ENCODE results near the gene RTCA. TPM values are rescaled to one million over a fixed set of nuclear protein-coding genes. Genes with fewer than 3 reads are reported as not detected.
"Not testable (repeated sequence)": the region's sequence is repeated elsewhere in the genome, so short reads cannot be mapped to it uniquely, and the experiment has no call there.

RTCA gene
- total and polyA plus RNA-seq, 12 donors: 19.0 to 61.2 (median 34.0) TPM

- DNase-seq: no peak
- Histone ChIP-seq H3K36me3 (replicated peaks in 1 of 2) (peaks cover 0 to 14% of the 10 kb centered on the region in 2 donors), H3K27me3 (no peaks in the 10 kb centered on the region), H3K4me1 (replicated peaks in 1 of 2) (peaks cover 0 to 12% of the 10 kb centered on the region in 2 donors), H3K4me3 (no peak overlapping the region), H3K27ac (no peak overlapping the region), H3K9me3 (replicated peaks in 1 of 3) (no peaks in the 10 kb centered on the region)
- WGBS, 4 donors: 97 to 100% (median 98%) methylated on average over 2 of the region's 2 CpGs
- TF ChIP-seq POLR2A (IDR thresholded peaks at IDR 0.05) (no peak), CTCF (IDR thresholded peaks at IDR 0.05) (no peak)
- intact Hi-C loops (cut with DNase I): no loop called here
Measured at GRCh38 chr1:100231721-100232120, 34.3 kb upstream of the RTCA start.

GRCh38 chr1:100232156-100232555 is 33.9 kb upstream of the RTCA start:
- TF ChIP-seq POLR2A (IDR thresholded peaks at IDR 0.05) (no peak), CTCF (IDR thresholded peaks at IDR 0.05) (no peak)
- Histone ChIP-seq H3K27ac (no peak overlapping the region), H3K27me3 (no peaks in the 10 kb centered on the region), H3K4me1 (replicated peaks in 1 of 2) (peaks cover 0 to 12% of the 10 kb centered on the region in 2 donors), H3K4me3 (no peak overlapping the region), H3K36me3 (replicated peaks in 1 of 2) (peaks cover 0 to 14% of the 10 kb centered on the region in 2 donors), H3K9me3 (replicated peaks in 1 of 3) (no peaks in the 10 kb centered on the region)
- WGBS, 4 donors: 95 to 100% (median 100%) methylated on average over 1 of the region's 1 CpG
- intact Hi-C loops (cut with DNase I): no loop called here
- DNase-seq: no peak

- H3K4me1 ChIP-seq (replicated peaks in 1 of 2): peaks cover 0 to 12% of the 10 kb centered on the region in 2 donors
- H3K4me3 ChIP-seq; H3K27ac ChIP-seq; intact Hi-C loops (cut with DNase I); H3K9me3 ChIP-seq (replicated peaks in 1 of 3); H3K27me3 ChIP-seq; DNase-seq: not testable (repeated sequence)
- 82 to 93% (median 86%) methylated on average over 4 of the region's 4 CpGs for WGBS, 4 donors
- peaks cover 0 to 14% of the 10 kb centered on the region in 2 donors for H3K36me3 ChIP-seq (replicated peaks in 1 of 2)
Measured at GRCh38 chr1:100233566-100233965, 32.5 kb upstream of the RTCA start.

- H3K4me3 ChIP-seq: no peak overlapping the region
- H3K27ac ChIP-seq: no peak overlapping the region
- DNase-seq: no peak
- WGBS, 4 donors: 83 to 97% (median 97%) methylated on average over 1 of the region's 1 CpG
- H3K36me3 ChIP-seq (replicated peaks in 1 of 2): peaks cover 0 to 18% of the 10 kb centered on the region in 2 donors
- H3K9me3 ChIP-seq (replicated peaks in 1 of 3): no peaks in the 10 kb centered on the region
- intact Hi-C loops (cut with DNase I): no loop called here
- H3K4me1 ChIP-seq (replicated peaks in 1 of 2): peaks cover 0 to 11% of the 10 kb centered on the region in 2 donors
- H3K27me3 ChIP-seq: no peaks in the 10 kb centered on the region
- no peak for TF ChIP-seq CTCF (IDR thresholded peaks at IDR 0.05)
- TF ChIP-seq POLR2A (IDR thresholded peaks at IDR 0.05): no peak
Measured at GRCh38 chr1:100234432-100234831, 31.6 kb upstream of the RTCA start.

GRCh38 chr1:100237091-100237490 is 28.9 kb upstream of the RTCA start:
- 93 to 99% (median 96%) methylated on average over 3 of the region's 3 CpGs for WGBS, 4 donors
- intact Hi-C loops (cut with DNase I): no loop called here
- Histone ChIP-seq H3K36me3 (replicated peaks in 1 of 2) (peaks cover 0 to 14% of the 10 kb centered on the region in 2 donors), H3K27ac (no peak overlapping the region), H3K4me1 (replicated peaks in 1 of 2) (peaks cover 0 to 9% of the 10 kb centered on the region in 2 donors), H3K27me3 (no peaks in the 10 kb centered on the region), H3K9me3 (replicated peaks in 1 of 3) (no peaks in the 10 kb centered on the region), H3K4me3 (no peak overlapping the region)
- TF ChIP-seq CTCF (IDR thresholded peaks at IDR 0.05): no peak
- no peak for TF ChIP-seq POLR2A (IDR thresholded peaks at IDR 0.05)
- DNase-seq: no peak

Data from adrenal gland (tissue), 12 donors.